ENCODE data around the gene ATP6V1C2.
A peak's percentile ranks its signal among the peaks of the same experiment; 100 is the strongest.
"Not testable (repeated sequence)": the region's sequence is repeated elsewhere in the genome, so short reads cannot be mapped to it uniquely, and the experiment has no call there.

Gene ATP6V1C2

DNA sequence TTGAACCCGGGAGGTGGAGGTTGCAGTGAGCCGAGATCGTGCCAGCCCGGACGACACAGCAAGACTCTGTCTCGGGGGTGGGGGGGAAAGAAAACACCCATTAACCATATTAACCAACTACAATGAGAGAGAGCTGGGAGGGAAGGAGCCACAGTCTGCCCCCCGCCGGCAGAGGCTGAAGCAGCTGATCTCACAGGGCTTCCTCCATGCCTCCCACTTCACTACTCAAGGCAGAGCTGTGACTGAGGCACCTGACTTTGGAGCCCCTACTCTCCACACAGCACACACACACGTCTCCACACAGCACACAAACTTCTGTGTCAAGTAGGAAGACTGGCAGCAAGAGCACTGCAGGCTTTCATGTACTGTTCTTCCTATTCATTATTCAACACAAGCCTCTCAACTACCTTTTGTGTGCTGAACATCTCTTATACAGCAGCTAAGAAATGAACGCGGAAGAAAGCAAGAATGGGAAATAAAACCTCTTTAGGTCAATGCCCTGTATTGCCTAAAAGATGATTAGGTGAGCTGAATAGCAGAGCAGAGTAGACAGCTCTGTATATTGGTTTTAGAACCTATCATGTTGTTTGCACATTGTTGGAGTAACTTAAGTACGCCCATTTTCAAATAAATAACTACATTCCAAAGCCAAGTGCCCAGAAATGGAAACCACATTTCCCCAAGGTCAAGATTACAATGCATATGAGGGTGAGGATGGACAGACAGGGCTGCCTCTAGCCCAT is 65.0 kb downstream of the ATP6V1C2 start:
- DNase-seq (ENCODE audit: low read depth in 2 of 2): no peak

GRCh38 chr2:10787176-10787968 is 65.9 kb downstream of the ATP6V1C2 start:
- no peak for DNase-seq (ENCODE audit: low read depth in 2 of 2)

DNA sequence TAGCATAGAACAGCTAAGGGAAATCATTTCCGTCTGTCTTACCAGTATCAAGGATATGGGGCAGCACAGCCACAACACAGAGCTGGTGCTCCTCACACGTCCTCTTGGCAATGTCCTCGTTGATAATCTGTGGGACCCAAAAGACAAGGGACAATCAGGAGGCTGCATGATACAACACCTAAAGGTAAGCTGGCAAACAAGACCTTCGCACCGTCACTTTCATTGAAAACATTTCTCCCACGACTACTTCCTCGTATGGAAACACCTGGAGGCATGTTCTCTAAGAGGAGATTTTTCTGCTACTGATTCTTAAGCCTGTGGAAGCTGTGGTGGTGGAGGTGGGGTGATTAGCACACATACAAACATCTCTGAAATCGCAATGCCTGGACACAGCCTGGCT is 67.4 kb downstream of the ATP6V1C2 start:
- no peak for DNase-seq (ENCODE audit: low read depth in 2 of 2)

DNA sequence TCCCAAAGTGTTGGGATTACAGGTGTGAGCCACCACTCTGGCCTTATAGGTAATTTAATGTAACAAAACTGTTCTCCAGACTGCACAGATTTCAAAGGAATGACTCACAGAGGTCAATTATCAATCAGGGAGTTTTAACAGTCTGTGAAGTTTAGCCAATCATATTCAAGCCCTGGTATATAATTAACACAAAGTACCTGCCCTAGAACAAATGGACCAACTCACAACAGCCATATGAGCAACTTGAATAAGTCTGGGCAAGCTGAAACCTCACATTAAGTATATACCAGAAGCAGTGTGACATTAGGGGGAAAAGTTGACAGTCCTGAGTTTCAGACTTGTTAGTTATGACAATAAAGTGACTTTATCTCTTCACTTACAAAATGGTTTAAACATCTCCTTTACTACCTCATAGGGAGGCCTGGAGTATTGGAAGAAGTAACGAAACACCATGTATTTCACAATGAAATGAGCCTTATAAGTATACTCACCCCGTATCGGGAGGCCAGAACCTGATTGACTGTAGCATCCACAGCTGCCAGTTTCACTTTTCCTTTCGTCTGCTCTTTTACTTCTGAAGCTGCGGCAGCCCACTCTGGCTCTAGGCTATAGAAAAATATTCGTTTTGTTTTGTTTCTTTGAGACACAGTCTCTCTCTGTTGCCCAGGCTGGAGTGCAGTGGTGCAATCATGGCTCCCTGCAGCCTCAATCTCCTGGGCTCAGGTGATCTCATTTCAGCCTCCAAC is 69.0 kb downstream of the ATP6V1C2 start:
- DNase-seq (ENCODE audit: low read depth in 2 of 2): no peak

DNA sequence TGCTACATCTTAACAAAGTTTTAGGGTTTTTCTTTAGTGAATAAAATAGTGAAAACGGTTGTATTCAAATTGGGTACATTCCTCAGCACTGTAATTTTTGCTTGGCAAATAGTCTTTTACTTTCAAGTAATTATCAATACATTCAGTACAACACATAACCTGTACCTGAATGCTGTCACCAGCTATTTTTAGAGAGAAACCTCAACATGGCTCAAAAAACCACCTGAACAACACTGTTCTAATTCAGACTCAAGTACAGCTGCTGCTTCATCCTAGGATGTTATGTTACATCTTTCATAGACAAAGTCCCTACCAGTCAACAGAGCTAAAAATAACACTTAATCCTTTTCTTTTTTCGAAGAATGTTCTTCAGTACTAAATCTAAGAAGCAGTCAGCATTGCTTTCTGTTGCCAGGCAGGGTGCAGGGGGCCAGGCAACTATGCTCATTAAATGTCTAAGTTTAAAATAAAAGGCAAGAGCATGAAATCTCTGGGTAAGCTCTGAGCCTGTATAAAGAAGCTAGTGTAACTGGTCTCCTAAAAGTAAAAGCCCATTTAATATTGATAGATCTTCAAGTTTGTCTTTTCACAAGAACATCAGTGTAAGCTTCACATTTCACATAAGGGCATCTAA is 70.7 kb downstream of the ATP6V1C2 start:
- DNase-seq (ENCODE audit: low read depth in 2 of 2): no peak

DNA sequence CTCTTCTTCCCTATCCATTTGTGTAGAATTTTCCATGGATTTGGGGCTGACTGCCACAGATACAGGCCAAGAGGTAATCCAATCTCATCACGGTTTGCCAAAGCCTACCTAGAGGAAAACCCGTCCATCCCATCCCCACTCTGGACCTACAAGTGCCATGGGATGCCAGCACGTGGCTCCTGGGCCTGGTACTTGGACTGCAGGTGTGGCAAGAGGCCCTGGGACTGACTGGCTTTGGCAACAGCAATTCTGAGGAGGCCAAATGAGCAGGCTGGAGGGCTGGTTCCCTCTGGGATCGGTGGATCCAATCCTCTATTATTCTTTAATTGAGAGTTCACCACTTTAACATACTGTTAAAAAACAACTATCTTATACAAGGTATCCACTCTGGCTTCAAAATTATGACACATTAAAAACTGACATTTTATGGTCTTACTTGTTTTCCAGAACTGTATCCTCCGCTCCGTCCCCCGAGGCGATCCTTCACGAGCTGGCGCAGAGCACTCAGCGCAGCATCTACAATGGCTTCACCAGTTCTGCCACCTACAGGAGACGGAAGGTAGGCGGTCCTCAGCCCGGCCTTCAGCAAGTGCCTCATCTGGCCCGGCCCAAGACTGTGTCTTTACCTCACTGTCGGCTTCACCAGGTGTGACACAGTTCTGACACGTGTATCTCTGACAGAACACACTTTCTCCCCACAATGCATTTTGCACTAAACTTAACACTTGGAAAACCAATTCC is 71.4 kb downstream of the ATP6V1C2 start:
- DNase-seq (ENCODE audit: low read depth in 2 of 2): no peak

DNA sequence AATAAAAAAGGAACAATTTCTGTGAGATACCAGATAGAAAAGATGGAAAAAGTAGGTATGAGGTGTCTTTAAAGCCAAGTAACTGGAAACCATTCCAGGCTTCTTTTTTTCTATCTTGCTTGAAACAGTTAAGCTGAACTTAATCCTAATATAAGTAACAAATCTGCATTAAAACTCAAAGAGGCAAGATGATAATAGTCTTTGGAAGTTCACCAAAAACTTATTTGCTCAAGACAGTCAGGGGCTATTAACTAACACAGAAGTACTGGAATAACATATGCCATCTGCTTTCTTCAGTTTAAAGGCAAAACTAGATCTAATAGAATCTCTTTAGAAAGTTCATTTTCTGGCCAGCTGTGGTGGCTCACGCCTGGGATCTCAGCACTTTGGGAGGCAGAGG is 72.4 kb downstream of the ATP6V1C2 start:
- DNase-seq (ENCODE audit: low read depth in 2 of 2): no peak

DNA sequence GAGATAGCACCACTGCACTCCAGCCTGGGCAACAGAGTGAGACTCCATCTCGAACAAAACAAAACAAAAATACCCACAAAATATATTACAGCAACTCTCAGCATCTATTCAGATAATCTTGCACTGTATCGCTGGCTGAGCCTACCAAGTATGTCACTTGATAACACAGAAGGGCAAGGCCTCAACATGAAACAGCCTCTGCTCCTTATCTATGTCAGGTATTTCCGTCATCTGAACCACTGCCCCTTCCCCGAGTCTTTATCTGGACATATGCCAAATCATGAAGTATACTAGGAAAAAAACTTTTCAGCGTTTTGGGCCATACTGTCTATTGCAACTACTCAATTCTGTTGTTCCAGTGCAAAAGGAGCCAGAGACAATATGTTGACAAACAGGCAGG is 73.4 kb downstream of the ATP6V1C2 start:
- no peak for DNase-seq (ENCODE audit: low read depth in 2 of 2)

- no peak for DNase-seq (ENCODE audit: low read depth in 2 of 2)
These were observed 74.1 kb downstream of the ATP6V1C2 start for GRCh38 chr2:10795508-10796046.

GRCh38 chr2:10796703-10797102 is 75.3 kb downstream of the ATP6V1C2 start:
- no peak for DNase-seq (ENCODE audit: low read depth in 2 of 2)

- DNase-seq (ENCODE audit: low read depth in 2 of 2): no peak
These were observed 77.4 kb downstream of the ATP6V1C2 start for GRCh38 chr2:10798783-10799182.

GRCh38 chr2:10800163-10800562 is 78.7 kb downstream of the ATP6V1C2 start:
- DNase-seq (ENCODE audit: low read depth in 2 of 2): no peak

DNA sequence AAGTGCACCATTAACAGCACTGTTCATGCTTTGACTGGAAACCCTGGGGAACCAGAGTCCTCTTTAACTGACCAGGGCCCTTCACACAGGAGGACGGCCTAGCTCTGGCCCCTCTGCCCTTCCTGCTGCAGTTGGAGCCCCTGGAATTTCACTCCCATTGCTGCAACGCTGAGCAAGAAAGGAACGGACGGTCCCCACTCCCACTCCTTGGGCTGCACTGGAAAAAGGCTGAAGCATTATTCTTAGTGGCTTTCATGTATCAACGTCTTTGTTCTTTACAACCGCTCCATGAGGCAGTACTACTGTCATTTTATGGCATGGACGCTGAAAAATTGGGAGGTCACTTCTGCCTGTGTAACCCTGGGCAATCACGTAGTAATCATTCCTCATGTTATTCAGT is 81.2 kb downstream of the ATP6V1C2 start:
- DNase-seq (ENCODE audit: low read depth in 2 of 2): no peak

DNA sequence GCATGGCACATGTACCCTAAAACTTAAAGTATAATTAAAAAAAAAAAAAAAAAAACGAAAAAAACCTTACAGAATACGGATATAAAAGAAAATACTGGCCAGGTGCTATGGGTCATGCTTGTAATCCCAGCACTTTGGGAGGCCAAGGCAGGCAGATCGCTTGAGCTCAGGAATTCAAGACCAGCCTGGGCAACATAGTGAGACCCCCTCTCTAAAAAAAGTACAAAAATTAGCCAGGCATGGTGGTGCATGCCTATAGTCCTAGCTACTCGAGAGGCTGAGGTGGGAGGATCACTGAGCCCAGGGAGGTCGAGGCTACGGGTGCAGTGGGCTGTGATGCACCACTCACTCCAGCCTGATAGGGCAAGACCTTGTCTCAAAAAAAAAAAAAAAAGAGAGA is 84.6 kb downstream of the ATP6V1C2 start:
- DNase-seq (ENCODE audit: low read depth in 2 of 2): not testable (repeated sequence)

GRCh38 chr2:10806543-10806942 is 85.1 kb downstream of the ATP6V1C2 start:
- DNase-seq (ENCODE audit: low read depth in 2 of 2): no peak

GRCh38 chr2:10810202-10811161 is 89.1 kb downstream of the ATP6V1C2 start:
- no peak for DNase-seq (ENCODE audit: low read depth in 2 of 2)

DNA sequence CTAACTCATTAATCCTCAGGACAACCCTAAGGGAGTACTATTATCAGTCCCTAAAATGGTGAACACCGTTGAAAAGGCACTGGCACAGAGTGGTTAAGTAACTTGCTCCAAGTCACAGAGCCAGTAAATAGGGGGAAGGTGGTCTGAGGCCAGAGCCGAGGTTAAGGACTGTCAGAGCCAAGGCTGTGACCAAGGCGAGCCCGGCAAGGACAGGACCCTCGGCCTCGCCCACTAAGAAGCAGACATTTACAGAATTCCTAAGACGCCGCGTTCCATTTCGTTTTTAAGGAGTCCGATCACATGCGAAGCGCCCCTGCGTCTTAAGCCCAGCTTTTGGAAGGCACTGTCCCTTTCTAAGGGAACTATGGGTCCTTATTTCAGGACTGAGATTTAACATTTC is 90.1 kb downstream of the ATP6V1C2 start:
- no peak for DNase-seq (ENCODE audit: low read depth in 2 of 2)

DNA sequence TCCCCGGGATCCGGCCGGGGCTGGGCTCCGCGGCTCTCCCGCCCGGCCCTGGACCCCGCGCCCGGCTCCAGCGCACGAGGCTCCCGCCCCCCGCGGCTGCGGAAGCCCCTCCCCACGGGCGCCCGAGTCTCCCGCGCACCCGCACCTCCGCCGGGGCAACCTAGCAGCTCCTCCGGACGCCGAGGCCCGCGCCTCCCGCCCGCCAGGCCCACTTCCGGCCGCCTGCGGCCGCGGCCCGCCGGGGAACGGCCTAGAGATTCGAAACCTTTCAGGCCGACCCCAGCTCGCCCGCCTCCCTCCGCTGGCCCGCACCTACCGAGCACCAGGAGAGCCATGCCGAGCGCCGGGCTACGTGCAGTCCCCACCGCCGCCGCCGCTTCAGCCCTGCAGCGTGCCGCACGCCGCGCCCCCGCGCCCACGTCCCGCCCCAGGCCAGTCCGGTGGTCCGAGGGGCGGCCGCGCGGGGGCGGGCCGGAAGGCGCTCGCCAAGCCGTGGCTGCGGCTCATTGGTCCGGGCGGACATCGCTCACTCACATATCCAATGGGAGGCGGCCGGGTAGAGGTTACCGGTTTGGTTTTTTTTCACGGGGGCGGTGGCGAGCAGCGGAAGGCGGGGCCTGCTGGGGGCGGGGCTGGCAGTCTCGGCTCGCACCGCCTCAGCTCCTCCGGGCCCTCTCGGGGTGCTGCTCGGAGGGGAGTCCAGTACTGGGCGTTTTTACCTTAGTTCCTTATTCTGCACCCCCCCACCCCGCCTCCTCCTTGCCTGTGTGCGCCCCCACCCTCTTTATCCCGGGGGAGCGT is 91.1 kb downstream of the ATP6V1C2 start, which contains the start of gene PDIA6:
Gene PDIA6 (minus strand): TSS at position 424 of the 801 bp plus-strand sequence. CDS start 89 bp downstream, at position 335.
- DNase-seq (ENCODE audit: low read depth in 2 of 2): peak; percentile 86 to 89

Measured in stimulated activated CD8-positive, alpha-beta memory T cell treated with anti-CD3 and anti-CD28 coated beads, Interleukin-7, amount 100 ng/mL, for 1 hour (primary cell).